H9 (cell line): ENCODE measurements around the gene CDK12. TPM values are rescaled to one million over a fixed set of nuclear protein-coding genes. Genes with fewer than 3 reads are reported as not detected.

ENCODE experiments used
- DNase-seq: peaks from one replicate; pipeline ENCODE4 v3.0.0-alpha.2; 2017
- H2AFZ ChIP-seq: one replicate; pipeline ENCODE4 v1.6.1; 2013; ENCODE audit warnings: mild to moderate bottlenecking, low read length, control low read depth, moderate library complexity
- H2AK5ac ChIP-seq: 2 replicates; pipeline ENCODE4 v1.6.1; 2013; ENCODE audit warnings: low read length, control low read depth, mixed read lengths; ENCODE audit not compliant: insufficient read length
- H2BK120ac ChIP-seq: one replicate; pipeline ENCODE4 v1.6.1; 2013; ENCODE audit warnings: low read depth, mild to moderate bottlenecking, low read length, control low read depth, inconsistent platforms; ENCODE audit not compliant: poor library complexity, severe bottlenecking
- H2BK12ac ChIP-seq: 2 replicates; pipeline ENCODE4 v1.6.1; 2013; ENCODE audit warnings: low read length, control low read depth, mixed read lengths, low read depth; ENCODE audit not compliant: insufficient read length
- H2BK15ac ChIP-seq: 2 replicates; pipeline ENCODE4 v1.6.1; 2013; ENCODE audit warnings: low read depth, low read length, control low read depth
- H2BK20ac ChIP-seq: one replicate; pipeline ENCODE4 v1.6.1; 2013; ENCODE audit warnings: low read depth, mild to moderate bottlenecking, low read length, control low read depth, inconsistent platforms; ENCODE audit not compliant: poor library complexity, severe bottlenecking
- H2BK5ac ChIP-seq: 2 replicates; pipeline ENCODE4 v1.6.1; 2013; ENCODE audit warnings: low read length, control low read depth, mixed read lengths; ENCODE audit not compliant: insufficient read length
- H3K14ac ChIP-seq: 2 replicates; pipeline ENCODE4 v1.6.1; 2013; ENCODE audit warnings: low read length, control low read depth; ENCODE audit not compliant: insufficient read depth
- H3K18ac ChIP-seq: 2 replicates; pipeline ENCODE4 v1.6.1; 2013; ENCODE audit warnings: low read depth, mild to moderate bottlenecking, mixed read lengths, low read length, control low read depth; ENCODE audit not compliant: insufficient read length
- H3K23ac ChIP-seq: 2 replicates; pipeline ENCODE4 v1.6.1; 2013; ENCODE audit warnings: low read length, control low read depth, mixed read lengths, low read depth; ENCODE audit not compliant: insufficient read length
- H3K23me2 ChIP-seq: 2 replicates; pipeline ENCODE4 v1.6.1; 2013; ENCODE audit warnings: low read depth, mild to moderate bottlenecking, mixed read lengths, low read length, control low read depth; ENCODE audit not compliant: insufficient read length, poor library complexity, severe bottlenecking
- H3K27ac ChIP-seq: 2 replicates; pipeline ENCODE4 v1.5.1; 2013; ENCODE audit warnings: low read length, control low read depth, mixed read lengths, low read depth; ENCODE audit not compliant: insufficient read length
- H3K27me3 ChIP-seq: 2 replicates; pipeline ENCODE4 v1.6.1; 2013; ENCODE audit warnings: low read length, control low read depth, inconsistent platforms; ENCODE audit not compliant: insufficient read depth
- H3K4ac ChIP-seq: 2 replicates; pipeline ENCODE4 v1.6.1; 2013; ENCODE audit warnings: low read depth, mild to moderate bottlenecking, control low read depth, inconsistent platforms, low read length, moderate library complexity
- H3K4me1 ChIP-seq: 2 replicates; pipeline ENCODE4 v1.6.1; 2013; ENCODE audit warnings: low read length, control low read depth, inconsistent platforms; ENCODE audit not compliant: insufficient read depth
- H3K4me2 ChIP-seq: 2 replicates; pipeline ENCODE4 v1.6.1; 2013; ENCODE audit warnings: low read length, control low read depth, mixed read lengths; ENCODE audit not compliant: insufficient read length, insufficient read depth
- H3K56ac ChIP-seq: 2 replicates; pipeline ENCODE4 v1.6.1; 2013; ENCODE audit warnings: low read depth, mild to moderate bottlenecking, mixed read lengths, low read length, control low read depth; ENCODE audit not compliant: insufficient read length
- H3K79me1 ChIP-seq: 2 replicates; pipeline ENCODE4 v1.6.1; 2013; ENCODE audit warnings: low read depth, mild to moderate bottlenecking, moderate library complexity, low read length, control low read depth, inconsistent platforms; ENCODE audit not compliant: insufficient read depth, poor library complexity, severe bottlenecking
- H3K79me2 ChIP-seq: 2 replicates; pipeline ENCODE4 v1.6.1; 2013; ENCODE audit warnings: low read length, control low read depth, inconsistent platforms; ENCODE audit not compliant: insufficient read depth
- H3K9ac ChIP-seq: 2 replicates; pipeline ENCODE4 v1.6.1; 2013; ENCODE audit warnings: low read length, control low read depth, mixed read lengths; ENCODE audit not compliant: insufficient read length; ENCODE audit errors: extremely low read depth
- H3K9me3 ChIP-seq: one replicate; pipeline ENCODE4 v1.6.1; 2013; ENCODE audit warnings: low read depth, low read length, inconsistent platforms; ENCODE audit not compliant: control insufficient read depth
- H3T11ph ChIP-seq: one replicate; pipeline ENCODE4 v1.6.1; 2013; ENCODE audit warnings: mild to moderate bottlenecking, low read length, control low read depth, inconsistent platforms
- H4K20me1 ChIP-seq: one replicate; pipeline ENCODE4 v1.6.1; 2013; ENCODE audit not compliant: control insufficient read depth, insufficient read length, insufficient read depth
- H4K5ac ChIP-seq: 2 replicates; pipeline ENCODE4 v1.6.1; 2013; ENCODE audit warnings: low read depth, mild to moderate bottlenecking, mixed read lengths, low read length, control low read depth; ENCODE audit not compliant: insufficient read length
- H4K8ac ChIP-seq: replicated peaks from 2 replicates; pipeline ENCODE4 v1.6.1; 2013; ENCODE audit warnings: low read length, control low read depth, mixed read lengths, low read depth; ENCODE audit not compliant: insufficient read length
- H4K91ac ChIP-seq: 2 replicates; pipeline ENCODE4 v1.6.1; 2013; ENCODE audit warnings: low read depth, mild to moderate bottlenecking, moderate library complexity, mixed read lengths, low read length, control low read depth; ENCODE audit not compliant: insufficient read length
- H3K27ac Mint-ChIP-seq, 3 experiments: 2 replicates in 2 of 3; 3 replicates in 1 of 3; pipeline ENCODE4 v1.8.0; 2020 to 2021; ENCODE audit warnings: mixed read lengths in 3 of 3, mild to moderate bottlenecking in 1 of 3, moderate library complexity in 1 of 3
- H3K27me3 Mint-ChIP-seq: 2 replicates; pipeline ENCODE4 v1.8.0; 2021; ENCODE audit warnings: low read depth, mild to moderate bottlenecking, moderate library complexity, mixed read lengths
- H3K36me3 Mint-ChIP-seq, 3 experiments: 2 replicates in 2 of 3; 3 replicates in 1 of 3; pipeline ENCODE4 v1.8.0; 2020 to 2021; ENCODE audit warnings: low read depth in 3 of 3, mixed read lengths in 3 of 3; ENCODE audit not compliant: insufficient read depth in 1 of 3
- H3K4me1 Mint-ChIP-seq, 2 experiments: 2 replicates each; pipeline ENCODE4 v1.8.0; 2020; ENCODE audit warnings: mixed read lengths in 2 of 2
- H3K4me3 Mint-ChIP-seq, 2 experiments: 2 replicates in 1 of 2; 3 replicates in 1 of 2; pipeline ENCODE4 v1.8.0; 2020 to 2021; ENCODE audit warnings: mild to moderate bottlenecking in 2 of 2, mixed read lengths in 2 of 2, moderate library complexity in 1 of 2
- H3K9me3 Mint-ChIP-seq, 2 experiments: 2 replicates in 1 of 2; 3 replicates in 1 of 2; pipeline ENCODE4 v1.8.0; 2020; ENCODE audit warnings: mild to moderate bottlenecking in 2 of 2, mixed read lengths in 2 of 2, moderate library complexity in 1 of 2
- WGBS: extraction: QIAGEN DNeasy Blood & Tissue Kit; methylation state at CpG from one replicate; pipeline ENCODE4 v1.1.7; 2013; ENCODE audit warnings: missing lambda C conversion rate, low lambda C conversion rate, mixed read lengths; ENCODE audit not compliant: insufficient read length; ENCODE audit errors: extremely low coverage; 5-methylcytosine and 5-hydroxymethylcytosine counted together
- total RNA-seq: library from RNA; stranded (reverse); gene quantifications from 2 replicates; pipeline ENCODE4 v1.2.1, GENCODE V29; 2021
- TF ChIP-seq, protein P1 (sequence below): fragments of 200-600 bp; sonication (generic); conservative IDR thresholded peaks from 3 replicates; pipeline ENCODE4 v1.8.0; 2021; ENCODE audit warnings: antibody characterized with exemption, mild to moderate bottlenecking

Gene CDK12
- total RNA-seq, 1 experiment from 2014 or later: 87.6 TPM

DNA sequence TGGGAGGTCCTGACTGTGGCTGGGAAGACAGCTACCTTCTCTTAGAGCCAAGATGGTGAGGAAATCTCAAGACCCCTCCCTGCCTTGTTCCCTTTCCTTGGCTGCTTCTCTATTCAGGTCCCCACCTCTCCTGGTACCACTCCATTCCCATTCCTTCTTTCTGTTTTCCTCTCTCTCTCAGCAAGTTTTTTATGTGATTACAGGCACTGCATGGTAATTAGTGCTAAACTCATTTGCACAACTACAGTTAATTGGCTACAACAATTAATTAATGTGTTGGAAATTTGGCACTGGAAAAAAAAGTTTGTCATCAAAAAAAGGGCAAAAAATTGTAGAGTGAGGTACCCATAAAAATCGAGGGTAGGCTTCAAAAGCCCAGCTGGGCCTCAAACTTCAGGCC, 101.1 kb downstream of the CDK12 start:
- WGBS: no CpG with 5 or more reads among the region's 1 CpG
- peak overlapping the region in 1 of 3 experiments; percentile 47; a peak in 3 of 7 replicates for H3K27ac Mint-ChIP-seq

More for the DNA sequence above, 101.1 kb downstream of the CDK12 start:
- Histone ChIP-seq H2AK5ac (no peak overlapping the region), H3K23ac (no peak overlapping the region), H3K79me2 (no peaks in the 10 kb centered on the region), H2BK120ac (no peak overlapping the region), H3K9me3 (no peaks in the 10 kb centered on the region), H3K56ac (no peak overlapping the region), H3K14ac (no peak overlapping the region), H2BK12ac (no peak overlapping the region), H2BK5ac (no peak overlapping the region), H4K5ac (no peak overlapping the region), H2BK20ac (no peak overlapping the region), H4K91ac (no peak overlapping the region), H3K79me1 (no peaks in the 10 kb centered on the region), H3K4ac (no peak overlapping the region), H3K27me3 (no peaks in the 10 kb centered on the region), H3K23me2 (no peaks in the 10 kb centered on the region), H3K18ac (no peak overlapping the region), H2BK15ac (no peak overlapping the region), H2AFZ (no peak overlapping the region), H4K20me1 (no peaks in the 10 kb centered on the region), H3K4me2 (no peak overlapping the region), H4K8ac (no peak overlapping the region), H3K9ac (no peak overlapping the region), H3K27ac (no peak overlapping the region), H3T11ph (no peak overlapping the region), H3K4me1 (peaks cover 6% of the 10 kb centered on the region; the same call in 1 of the 2 replicates)
- H3K9me3 Mint-ChIP-seq: no peaks in the 10 kb centered on the region
- DNase-seq: no peak
- H3K36me3 Mint-ChIP-seq: peaks cover 0 to 4% (median 2%) of the 10 kb centered on the region in 3 experiments; a peak in 4 of 7 replicates
- TF ChIP-seq, protein P1, sequence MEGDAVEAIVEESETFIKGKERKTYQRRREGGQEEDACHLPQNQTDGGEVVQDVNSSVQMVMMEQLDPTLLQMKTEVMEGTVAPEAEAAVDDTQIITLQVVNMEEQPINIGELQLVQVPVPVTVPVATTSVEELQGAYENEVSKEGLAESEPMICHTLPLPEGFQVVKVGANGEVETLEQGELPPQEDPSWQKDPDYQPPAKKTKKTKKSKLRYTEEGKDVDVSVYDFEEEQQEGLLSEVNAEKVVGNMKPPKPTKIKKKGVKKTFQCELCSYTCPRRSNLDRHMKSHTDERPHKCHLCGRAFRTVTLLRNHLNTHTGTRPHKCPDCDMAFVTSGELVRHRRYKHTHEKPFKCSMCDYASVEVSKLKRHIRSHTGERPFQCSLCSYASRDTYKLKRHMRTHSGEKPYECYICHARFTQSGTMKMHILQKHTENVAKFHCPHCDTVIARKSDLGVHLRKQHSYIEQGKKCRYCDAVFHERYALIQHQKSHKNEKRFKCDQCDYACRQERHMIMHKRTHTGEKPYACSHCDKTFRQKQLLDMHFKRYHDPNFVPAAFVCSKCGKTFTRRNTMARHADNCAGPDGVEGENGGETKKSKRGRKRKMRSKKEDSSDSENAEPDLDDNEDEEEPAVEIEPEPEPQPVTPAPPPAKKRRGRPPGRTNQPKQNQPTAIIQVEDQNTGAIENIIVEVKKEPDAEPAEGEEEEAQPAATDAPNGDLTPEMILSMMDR: no peak
- no peaks in the 10 kb centered on the region; the same call in 1 of the 2 replicates for H3K27me3 Mint-ChIP-seq
- peaks cover 14 to 25% of the 10 kb centered on the region in 2 experiments for H3K4me1 Mint-ChIP-seq
- H3K4me3 Mint-ChIP-seq: no peak overlapping the region
